ENCODE data around the gene ANO4.

The ANO4 gene

GRCh38 chr12:100820314-100820713 lies 25.7 kb downstream of the ANO4 start:
- Histone ChIP-seq H3K9ac (ENCODE audit: low read length) (no peak overlapping the region), H3K36me3 (ENCODE audit: control insufficient read depth, low read depth, low read length) (no peaks in the 10 kb centered on the region), H3K4me1 (ENCODE audit: control insufficient read depth, low read depth, low read length) (no peaks in the 10 kb centered on the region), H3K4me3 (ENCODE audit: low read length) (no peak overlapping the region), H3K27ac (ENCODE audit: low read length) (no peak overlapping the region), H3K9me3 (ENCODE audit: control insufficient read depth, low read depth, low read length) (no peaks in the 10 kb centered on the region), H3K27me3 (ENCODE audit: control insufficient read depth, insufficient read depth, low read length) (no peaks in the 10 kb centered on the region)

- no peak overlapping the region for H3K9ac ChIP-seq (ENCODE audit: low read length)
These were observed 29.4 kb downstream of the ANO4 start for GRCh38 chr12:100823963-100824362.

GRCh38 chr12:100824476-100824875 lies 29.9 kb downstream of the ANO4 start:
- H3K36me3 ChIP-seq (ENCODE audit: control insufficient read depth, low read depth, low read length) = no peaks in the 10 kb centered on the region
- no peaks in the 10 kb centered on the region for H3K9me3 ChIP-seq (ENCODE audit: control insufficient read depth, low read depth, low read length)
- H3K4me1 ChIP-seq (ENCODE audit: control insufficient read depth, low read depth, low read length) = no peaks in the 10 kb centered on the region
- H3K27me3 ChIP-seq (ENCODE audit: control insufficient read depth, insufficient read depth, low read length) = no peaks in the 10 kb centered on the region
- H3K27ac ChIP-seq (ENCODE audit: low read length) = no peak overlapping the region
- H3K9ac ChIP-seq (ENCODE audit: low read length) = no peak overlapping the region
- no peak overlapping the region for H3K4me3 ChIP-seq (ENCODE audit: low read length)

More at GRCh38 chr12:100823963-100824362, 29.4 kb downstream of the ANO4 start:
- H3K27me3 ChIP-seq (ENCODE audit: control insufficient read depth, insufficient read depth, low read length) = no peaks in the 10 kb centered on the region
- H3K36me3 ChIP-seq (ENCODE audit: control insufficient read depth, low read depth, low read length) = no peaks in the 10 kb centered on the region
- no peak overlapping the region for H3K4me3 ChIP-seq (ENCODE audit: low read length)
- no peaks in the 10 kb centered on the region for H3K4me1 ChIP-seq (ENCODE audit: control insufficient read depth, low read depth, low read length)
- H3K27ac ChIP-seq (ENCODE audit: low read length) = no peak overlapping the region
- H3K9me3 ChIP-seq (ENCODE audit: control insufficient read depth, low read depth, low read length) = no peaks in the 10 kb centered on the region

GRCh38 chr12:100826323-100826722 lies 31.7 kb downstream of the ANO4 start:
- H3K4me3 ChIP-seq (ENCODE audit: low read length) = no peak overlapping the region
- no peaks in the 10 kb centered on the region for H3K27me3 ChIP-seq (ENCODE audit: control insufficient read depth, insufficient read depth, low read length)
- H3K27ac ChIP-seq (ENCODE audit: low read length) = no peak overlapping the region
- no peaks in the 10 kb centered on the region for H3K9me3 ChIP-seq (ENCODE audit: control insufficient read depth, low read depth, low read length)
- no peak overlapping the region for H3K9ac ChIP-seq (ENCODE audit: low read length)
- H3K36me3 ChIP-seq (ENCODE audit: control insufficient read depth, low read depth, low read length) = no peaks in the 10 kb centered on the region
- H3K4me1 ChIP-seq (ENCODE audit: control insufficient read depth, low read depth, low read length) = no peaks in the 10 kb centered on the region

GRCh38 chr12:100827901-100828520 lies 33.4 kb downstream of the ANO4 start:
- H3K27me3 ChIP-seq (ENCODE audit: control insufficient read depth, insufficient read depth, low read length) = no peaks in the 10 kb centered on the region
- no peaks in the 10 kb centered on the region for H3K4me1 ChIP-seq (ENCODE audit: control insufficient read depth, low read depth, low read length)
- H3K36me3 ChIP-seq (ENCODE audit: control insufficient read depth, low read depth, low read length) = no peaks in the 10 kb centered on the region
- no peak overlapping the region for H3K27ac ChIP-seq (ENCODE audit: low read length)
- H3K9me3 ChIP-seq (ENCODE audit: control insufficient read depth, low read depth, low read length) = no peaks in the 10 kb centered on the region
- H3K9ac ChIP-seq (ENCODE audit: low read length) = no peak overlapping the region
- no peak overlapping the region for H3K4me3 ChIP-seq (ENCODE audit: low read length)

GRCh38 chr12:100830003-100830795 lies 35.6 kb downstream of the ANO4 start:
- Histone ChIP-seq H3K4me1 (ENCODE audit: control insufficient read depth, low read depth, low read length) (no peaks in the 10 kb centered on the region), H3K9ac (ENCODE audit: low read length) (no peak overlapping the region), H3K27me3 (ENCODE audit: control insufficient read depth, insufficient read depth, low read length) (no peaks in the 10 kb centered on the region), H3K36me3 (ENCODE audit: control insufficient read depth, low read depth, low read length) (no peaks in the 10 kb centered on the region), H3K4me3 (ENCODE audit: low read length) (no peak overlapping the region), H3K27ac (ENCODE audit: low read length) (no peak overlapping the region), H3K9me3 (ENCODE audit: control insufficient read depth, low read depth, low read length) (no peaks in the 10 kb centered on the region)

GRCh38 chr12:100833282-100833681 lies 38.7 kb downstream of the ANO4 start:
- no peaks in the 10 kb centered on the region for H3K27me3 ChIP-seq (ENCODE audit: control insufficient read depth, insufficient read depth, low read length)
- no peaks in the 10 kb centered on the region for H3K4me1 ChIP-seq (ENCODE audit: control insufficient read depth, low read depth, low read length)
- no peak overlapping the region for H3K4me3 ChIP-seq (ENCODE audit: low read length)
- no peaks in the 10 kb centered on the region for H3K36me3 ChIP-seq (ENCODE audit: control insufficient read depth, low read depth, low read length)
- H3K9ac ChIP-seq (ENCODE audit: low read length) = no peak overlapping the region
- H3K27ac ChIP-seq (ENCODE audit: low read length) = no peak overlapping the region
- H3K9me3 ChIP-seq (ENCODE audit: control insufficient read depth, low read depth, low read length) = no peaks in the 10 kb centered on the region

GRCh38 chr12:100840748-100841147 lies 46.2 kb downstream of the ANO4 start:
- no peaks in the 10 kb centered on the region for H3K4me1 ChIP-seq (ENCODE audit: control insufficient read depth, low read depth, low read length)
- H3K27ac ChIP-seq (ENCODE audit: low read length) = no peak overlapping the region
- H3K4me3 ChIP-seq (ENCODE audit: low read length) = no peak overlapping the region
- H3K9me3 ChIP-seq (ENCODE audit: control insufficient read depth, low read depth, low read length) = no peaks in the 10 kb centered on the region
- no peaks in the 10 kb centered on the region for H3K36me3 ChIP-seq (ENCODE audit: control insufficient read depth, low read depth, low read length)
- no peak overlapping the region for H3K9ac ChIP-seq (ENCODE audit: low read length)
- H3K27me3 ChIP-seq (ENCODE audit: control insufficient read depth, insufficient read depth, low read length) = no peaks in the 10 kb centered on the region

- H3K4me1 ChIP-seq (ENCODE audit: control insufficient read depth, low read depth, low read length) = no peaks in the 10 kb centered on the region
These were observed 47.6 kb downstream of the ANO4 start for GRCh38 chr12:100842156-100842555.

GRCh38 chr12:100843061-100843460 lies 48.5 kb downstream of the ANO4 start:
- H3K27ac ChIP-seq (ENCODE audit: low read length) = no peak overlapping the region

More at GRCh38 chr12:100842156-100842555, 47.6 kb downstream of the ANO4 start:
- H3K36me3 ChIP-seq (ENCODE audit: control insufficient read depth, low read depth, low read length) = no peaks in the 10 kb centered on the region
- H3K9ac ChIP-seq (ENCODE audit: low read length) = no peak overlapping the region
- H3K27ac ChIP-seq (ENCODE audit: low read length) = no peak overlapping the region
- H3K27me3 ChIP-seq (ENCODE audit: control insufficient read depth, insufficient read depth, low read length) = no peaks in the 10 kb centered on the region
- no peak overlapping the region for H3K4me3 ChIP-seq (ENCODE audit: low read length)
- no peaks in the 10 kb centered on the region for H3K9me3 ChIP-seq (ENCODE audit: control insufficient read depth, low read depth, low read length)

GRCh38 chr12:100845095-100845494 lies 50.5 kb downstream of the ANO4 start:
- Histone ChIP-seq H3K27ac (ENCODE audit: low read length) (no peak overlapping the region), H3K9me3 (ENCODE audit: control insufficient read depth, low read depth, low read length) (no peaks in the 10 kb centered on the region), H3K36me3 (ENCODE audit: control insufficient read depth, low read depth, low read length) (no peaks in the 10 kb centered on the region), H3K4me3 (ENCODE audit: low read length) (no peak overlapping the region), H3K9ac (ENCODE audit: low read length) (no peak overlapping the region), H3K4me1 (ENCODE audit: control insufficient read depth, low read depth, low read length) (no peaks in the 10 kb centered on the region), H3K27me3 (ENCODE audit: control insufficient read depth, insufficient read depth, low read length) (no peaks in the 10 kb centered on the region)

More at GRCh38 chr12:100843061-100843460, 48.5 kb downstream of the ANO4 start:
- Histone ChIP-seq H3K4me3 (ENCODE audit: low read length) (no peak overlapping the region), H3K36me3 (ENCODE audit: control insufficient read depth, low read depth, low read length) (no peaks in the 10 kb centered on the region), H3K4me1 (ENCODE audit: control insufficient read depth, low read depth, low read length) (no peaks in the 10 kb centered on the region), H3K9me3 (ENCODE audit: control insufficient read depth, low read depth, low read length) (no peaks in the 10 kb centered on the region), H3K9ac (ENCODE audit: low read length) (no peak overlapping the region), H3K27me3 (ENCODE audit: control insufficient read depth, insufficient read depth, low read length) (no peaks in the 10 kb centered on the region)

- Histone ChIP-seq H3K36me3 (ENCODE audit: control insufficient read depth, low read depth, low read length) (no peaks in the 10 kb centered on the region), H3K4me3 (ENCODE audit: low read length) (no peak overlapping the region), H3K9me3 (ENCODE audit: control insufficient read depth, low read depth, low read length) (no peaks in the 10 kb centered on the region), H3K27me3 (ENCODE audit: control insufficient read depth, insufficient read depth, low read length) (no peaks in the 10 kb centered on the region), H3K27ac (ENCODE audit: low read length) (no peak overlapping the region), H3K9ac (ENCODE audit: low read length) (no peak overlapping the region), H3K4me1 (ENCODE audit: control insufficient read depth, low read depth, low read length) (no peaks in the 10 kb centered on the region)
These were observed 57.1 kb downstream of the ANO4 start for GRCh38 chr12:100851637-100852036.
